ENCODE results near the gene SRGAP2C. TPM values are rescaled to one million over a fixed set of nuclear protein-coding genes. Genes with fewer than 3 reads are reported as not detected.
A peak's percentile ranks its signal among the peaks of the same experiment; 100 is the strongest.
"Not testable (repeated sequence)": the region's sequence is repeated elsewhere in the genome, so short reads cannot be mapped to it uniquely, and the experiment has no call there.

Gene SRGAP2C
- total RNA-seq (10 to 100 TPM in 1 of 4 donors, 1 to 10 TPM in 3; 3.7 to 12.0 (median 4.4) TPM), polyA plus RNA-seq (1 to 10 TPM in 2 of 3 donors, under 1 TPM in 1; 0.72 to 1.2 (median 1.1) TPM)
- long read RNA-seq, donor 1, full-length matches to known transcripts, result 1 of 2 reads
- long read RNA-seq, donor 1, partial matches to known transcripts, result 0 of 2 reads
- long read RNA-seq, donor 1, other reads (novel, unspliced or antisense), result 1 of 2 reads
- long read RNA-seq, donor 2, partial matches to known transcripts, result 1 of 4 reads
- long read RNA-seq, donor 2, other reads (novel, unspliced or antisense), result 3 of 4 reads

DNA sequence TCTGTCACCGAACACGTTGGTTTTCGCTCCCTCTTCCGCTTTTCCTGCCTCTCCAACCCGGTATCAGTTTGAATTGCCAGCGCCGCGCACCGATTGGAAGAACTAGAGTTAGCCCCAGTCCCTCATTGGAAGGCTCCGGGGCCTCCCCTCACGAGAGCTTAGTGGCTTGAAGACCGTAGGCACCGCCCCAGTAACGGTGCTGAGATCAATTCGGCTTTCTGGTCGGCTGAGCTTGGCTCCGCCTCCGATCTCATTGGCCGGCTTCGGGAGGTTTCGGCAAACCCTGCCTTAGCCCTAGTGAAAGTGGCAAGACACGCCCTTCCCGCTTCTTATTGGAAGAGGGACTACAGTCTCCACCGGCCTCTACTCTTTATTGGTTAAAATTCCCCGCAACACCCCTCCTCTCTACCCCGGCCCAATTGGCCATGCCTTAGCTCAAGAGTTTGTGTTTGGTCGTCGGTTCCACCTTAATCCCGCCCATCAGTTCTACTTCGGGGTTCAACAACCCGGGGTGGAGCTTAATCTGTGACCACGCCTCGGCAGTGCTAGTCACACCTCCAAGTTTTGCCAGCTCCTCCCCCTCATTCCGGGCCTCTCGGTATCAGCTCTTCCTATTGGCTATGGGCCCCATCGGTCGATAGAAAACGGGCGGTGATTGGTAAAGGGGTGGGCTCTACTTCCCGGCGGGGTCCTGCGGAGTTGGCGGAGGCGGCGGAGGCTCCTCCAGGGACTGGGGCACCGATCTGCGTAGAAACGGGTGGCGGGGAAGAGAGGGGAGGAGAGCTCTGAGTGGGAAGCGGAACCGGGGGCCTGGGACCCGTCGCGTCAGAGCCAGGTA lies at the start of gene SRGAP2C, which contains the start of gene FAM72B:
Gene SRGAP2C, plus strand, starts transcription at position 686 of the 838 bp plus-strand sequence. CDS start 2,472 bp downstream, outside the sequence.
Gene FAM72B, minus strand, starts transcription at position 51 of the 838 bp plus-strand sequence. CDS start 851 bp downstream, outside the sequence.
- H3K4me1 ChIP-seq; H3K36me3 ChIP-seq (ENCODE audit: insufficient read depth in 1 of 2, low read depth in 1 of 2); intact Hi-C loops (cut with DNase I); H3K9me3 ChIP-seq; H3K27ac ChIP-seq; H3K27me3 ChIP-seq (ENCODE audit: insufficient read depth in 3 of 3, low read length in 2 of 3): not testable (repeated sequence)
- ATAC-seq (peak; percentile 89 to 94 (median 92)), DNase-seq (peak; percentile 89 to 95)
- whole genome bisulfite sequencing, 3 donors, result 1% methylated on average over 23 to 39 of the region's 54 CpGs
- H3K4me3 ChIP-seq, result peak within 1 kb of the TSS; percentile 57

DNA sequence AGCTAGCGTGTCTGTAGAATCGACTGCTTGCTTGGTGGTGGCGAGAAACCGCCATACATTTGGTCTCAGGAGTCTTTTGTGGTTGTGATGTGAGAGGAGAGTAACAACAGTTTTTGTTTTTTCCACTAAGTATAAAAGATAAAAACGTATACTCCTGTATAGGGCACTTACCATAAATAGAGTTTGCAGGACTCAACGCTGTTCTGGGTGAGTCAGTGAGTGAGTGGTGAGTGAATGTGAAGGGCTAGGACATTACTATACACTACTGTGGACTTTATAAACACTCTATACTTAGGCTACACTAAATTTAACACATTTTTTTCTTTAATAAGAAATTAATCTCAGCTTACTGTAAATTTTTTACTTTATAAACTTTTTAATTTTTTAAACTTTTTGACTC lies 44.4 kb upstream of the SRGAP2C start:
- WGBS, 3 donors, result no CpG with 5 or more reads among the region's 6 CpGs
- ATAC-seq; intact Hi-C loops (cut with DNase I); DNase-seq; H3K36me3 ChIP-seq (ENCODE audit: insufficient read depth in 1 of 2, low read depth in 1 of 2); H3K27me3 ChIP-seq (ENCODE audit: insufficient read depth in 3 of 3, low read length in 2 of 3); H3K4me1 ChIP-seq; H3K4me3 ChIP-seq; H3K9me3 ChIP-seq; H3K27ac ChIP-seq: not testable (repeated sequence)

DNA sequence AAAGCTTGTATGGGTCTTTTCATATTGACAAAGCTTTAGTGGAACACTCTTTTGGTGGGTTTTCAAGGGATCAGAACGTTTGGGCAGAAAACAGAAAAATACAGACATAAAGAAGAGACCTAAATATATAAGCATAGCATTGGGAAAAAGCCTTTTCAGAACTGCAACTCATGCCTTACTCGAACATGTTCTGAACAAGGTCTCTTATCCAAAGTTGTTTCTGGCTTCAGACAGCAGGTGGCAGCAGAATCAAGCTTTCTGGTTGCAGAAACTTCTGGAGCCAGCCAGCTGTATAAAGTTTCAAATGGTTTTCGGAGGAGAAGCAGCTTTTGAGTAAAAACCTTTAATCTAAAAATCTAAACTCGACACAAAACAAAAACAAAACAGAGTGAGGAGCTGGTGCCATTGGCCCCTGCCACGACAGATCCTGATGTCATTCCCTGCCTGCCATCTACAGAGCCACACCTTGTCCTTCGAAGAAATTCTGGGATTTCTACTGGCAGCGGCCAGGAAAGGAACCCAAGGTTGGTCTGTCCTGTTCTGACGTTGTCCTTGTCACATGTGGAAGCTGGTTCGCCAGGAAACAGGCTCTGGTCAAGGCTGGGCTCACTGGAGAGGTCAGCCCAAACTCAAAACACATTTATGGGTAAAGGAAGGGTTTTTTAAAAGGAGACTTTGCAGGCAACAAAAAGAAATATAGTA lies 36.1 kb upstream of the SRGAP2C start:
- H3K4me1 ChIP-seq; H3K36me3 ChIP-seq (ENCODE audit: insufficient read depth in 1 of 2, low read depth in 1 of 2); DNase-seq; H3K27me3 ChIP-seq (ENCODE audit: insufficient read depth in 3 of 3, low read length in 2 of 3); H3K27ac ChIP-seq; intact Hi-C loops (cut with DNase I); H3K9me3 ChIP-seq; H3K4me3 ChIP-seq: not testable (repeated sequence)
- ATAC-seq, result peak; percentile 39 to 87 (median 64)
- 0% methylated on average over 1 to 2 of the region's 9 CpGs for WGBS, 3 donors

- H3K27me3 ChIP-seq (ENCODE audit: insufficient read depth in 3 of 3, low read length in 2 of 3); H3K4me3 ChIP-seq; H3K4me1 ChIP-seq; H3K9me3 ChIP-seq; H3K27ac ChIP-seq; H3K36me3 ChIP-seq (ENCODE audit: insufficient read depth in 1 of 2, low read depth in 1 of 2); DNase-seq; intact Hi-C loops (cut with DNase I): not testable (repeated sequence)
- ATAC-seq, result peak in 1 of 4 donors; percentile 29
- 83 to 100% (median 88%) methylated on average over 1 of the region's 1 CpG for WGBS, 3 donors
These were observed 33.5 kb upstream of the SRGAP2C start for GRCh38 chr1:121151294-121151693.

GRCh38 chr1:121152788-121153187 lies 32.0 kb upstream of the SRGAP2C start:
- intact Hi-C loops (cut with DNase I); H3K27ac ChIP-seq; DNase-seq; H3K36me3 ChIP-seq (ENCODE audit: insufficient read depth in 1 of 2, low read depth in 1 of 2); H3K9me3 ChIP-seq; H3K27me3 ChIP-seq (ENCODE audit: insufficient read depth in 3 of 3, low read length in 2 of 3); H3K4me3 ChIP-seq; H3K4me1 ChIP-seq; ATAC-seq: not testable (repeated sequence)

- H3K27ac ChIP-seq; H3K27me3 ChIP-seq (ENCODE audit: insufficient read depth in 3 of 3, low read length in 2 of 3); intact Hi-C loops (cut with DNase I); H3K36me3 ChIP-seq (ENCODE audit: insufficient read depth in 1 of 2, low read depth in 1 of 2); DNase-seq; H3K4me3 ChIP-seq; H3K9me3 ChIP-seq; H3K4me1 ChIP-seq; ATAC-seq: not testable (repeated sequence)
- WGBS, 3 donors, result 74 to 91% (median 89%) methylated on average over 1 of the region's 2 CpGs
These were observed 30.0 kb upstream of the SRGAP2C start for GRCh38 chr1:121154811-121155210.

- H3K4me3 ChIP-seq; H3K9me3 ChIP-seq; H3K27me3 ChIP-seq (ENCODE audit: insufficient read depth in 3 of 3, low read length in 2 of 3); H3K27ac ChIP-seq; H3K36me3 ChIP-seq (ENCODE audit: insufficient read depth in 1 of 2, low read depth in 1 of 2); H3K4me1 ChIP-seq; intact Hi-C loops (cut with DNase I); DNase-seq: not testable (repeated sequence)
- peak in 1 of 4 donors; percentile 35 for ATAC-seq
- WGBS, 3 donors, result 64 to 83% (median 67%) methylated on average over 6 of the region's 6 CpGs
These were observed 29.0 kb upstream of the SRGAP2C start for GRCh38 chr1:121155671-121156358.

DNA sequence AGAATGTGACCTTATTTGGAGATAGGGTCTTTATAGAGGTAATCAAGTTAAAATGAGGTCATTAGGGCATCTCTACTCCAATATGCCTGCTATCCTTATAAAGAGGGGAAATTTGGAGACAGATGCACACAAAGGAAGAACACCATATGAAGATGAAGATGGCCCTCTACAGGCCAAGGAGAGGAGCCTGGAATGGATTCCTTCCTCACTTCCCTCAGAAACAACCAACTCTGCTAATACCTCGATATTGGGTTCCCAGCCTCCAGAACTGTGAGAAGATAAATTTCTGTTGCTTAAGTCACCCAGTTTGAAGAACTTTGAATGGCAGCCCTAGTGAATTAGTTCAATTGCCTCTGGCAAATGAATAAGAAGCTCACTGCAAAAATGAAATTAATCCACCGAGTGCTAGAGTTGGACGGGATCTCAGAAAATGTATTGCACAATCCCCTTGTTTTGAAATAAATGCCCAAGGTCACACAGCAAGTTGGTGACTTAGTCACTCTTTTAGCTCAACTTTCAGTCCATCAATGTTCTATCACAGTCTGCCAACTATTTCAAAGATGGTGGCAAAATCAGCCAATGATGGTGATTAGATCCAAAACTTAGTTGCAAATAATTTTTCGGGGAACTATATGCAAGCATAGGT lies 27.7 kb upstream of the SRGAP2C start:
- intact Hi-C loops (cut with DNase I); H3K36me3 ChIP-seq (ENCODE audit: insufficient read depth in 1 of 2, low read depth in 1 of 2); H3K27ac ChIP-seq; H3K4me1 ChIP-seq; H3K4me3 ChIP-seq; DNase-seq; H3K9me3 ChIP-seq; H3K27me3 ChIP-seq (ENCODE audit: insufficient read depth in 3 of 3, low read length in 2 of 3): not testable (repeated sequence)
- ATAC-seq, result peak in 3 of 4 donors; percentile 40 to 62 (median 60)
- WGBS, 3 donors, result no CpG with 5 or more reads among the region's 4 CpGs

DNA sequence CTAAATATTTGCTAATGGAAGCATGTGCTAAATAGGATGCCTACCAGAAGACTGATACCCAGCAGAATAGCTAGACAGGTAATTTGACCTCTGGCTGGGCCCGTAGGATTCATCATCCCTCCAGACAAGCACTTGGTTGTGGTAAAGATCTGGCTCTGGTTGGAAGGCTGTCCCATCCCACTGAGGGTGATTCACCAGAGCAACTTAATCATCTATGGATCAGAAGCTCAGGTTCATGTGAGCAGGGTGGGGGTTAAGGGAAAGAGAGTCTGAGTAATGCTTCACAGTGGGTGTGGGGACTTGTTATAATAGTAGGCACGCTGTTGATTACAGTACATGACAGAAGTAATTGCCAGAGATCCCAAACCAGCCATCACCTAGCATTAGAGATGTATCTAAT lies 27.2 kb upstream of the SRGAP2C start:
- peak in 3 of 4 donors; percentile 43 to 57 (median 57) for ATAC-seq
- WGBS, 3 donors, result 69 to 77% methylated on average over 1 of the region's 2 CpGs; no CpG with 5 or more reads in 1 of the 3 donors
- H3K27me3 ChIP-seq (ENCODE audit: insufficient read depth in 3 of 3, low read length in 2 of 3); H3K27ac ChIP-seq; intact Hi-C loops (cut with DNase I); H3K4me3 ChIP-seq; DNase-seq; H3K9me3 ChIP-seq; H3K4me1 ChIP-seq; H3K36me3 ChIP-seq (ENCODE audit: insufficient read depth in 1 of 2, low read depth in 1 of 2): not testable (repeated sequence)

- DNase-seq; H3K4me1 ChIP-seq; H3K4me3 ChIP-seq; H3K27me3 ChIP-seq (ENCODE audit: insufficient read depth in 3 of 3, low read length in 2 of 3); ATAC-seq; H3K9me3 ChIP-seq; intact Hi-C loops (cut with DNase I); H3K36me3 ChIP-seq (ENCODE audit: insufficient read depth in 1 of 2, low read depth in 1 of 2); H3K27ac ChIP-seq: not testable (repeated sequence)
- WGBS, 3 donors, result 90 to 100% (median 100%) methylated on average over 2 of the region's 2 CpGs
These were observed 24.7 kb upstream of the SRGAP2C start for GRCh38 chr1:121160118-121160517.
